ENCODE measurements around the gene ZMYND11. TPM values are rescaled to one million over a fixed set of nuclear protein-coding genes. Genes with fewer than 3 reads are reported as not detected.

The ZMYND11 gene
- total and polyA plus RNA-seq, 2 of the 13 experiments (the other 11 are each of a cell fraction or from before 2014, with no cell fraction given): 17.5 to 38.7 TPM

DNA sequence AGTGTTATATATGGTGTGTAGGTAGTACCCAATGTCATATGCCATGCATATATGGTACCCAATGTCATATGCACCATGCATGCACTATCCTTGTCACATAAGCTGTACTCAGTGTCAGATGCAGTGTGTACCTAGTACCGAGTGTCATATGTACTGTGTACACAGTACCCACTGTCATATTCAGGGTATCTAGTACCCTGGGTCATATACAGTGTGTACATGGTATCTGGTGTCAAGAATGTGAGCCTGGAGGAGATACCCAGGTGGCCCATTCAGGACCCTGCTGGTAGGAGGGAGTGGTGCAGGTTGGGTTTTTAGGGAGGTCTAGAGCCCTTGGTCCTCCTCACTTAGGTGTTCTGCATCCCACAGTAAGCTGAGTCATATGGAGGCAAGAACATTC is 1.8 kb downstream of the ZMYND11 start (continued):
- TF ChIP-seq, protein P1, sequence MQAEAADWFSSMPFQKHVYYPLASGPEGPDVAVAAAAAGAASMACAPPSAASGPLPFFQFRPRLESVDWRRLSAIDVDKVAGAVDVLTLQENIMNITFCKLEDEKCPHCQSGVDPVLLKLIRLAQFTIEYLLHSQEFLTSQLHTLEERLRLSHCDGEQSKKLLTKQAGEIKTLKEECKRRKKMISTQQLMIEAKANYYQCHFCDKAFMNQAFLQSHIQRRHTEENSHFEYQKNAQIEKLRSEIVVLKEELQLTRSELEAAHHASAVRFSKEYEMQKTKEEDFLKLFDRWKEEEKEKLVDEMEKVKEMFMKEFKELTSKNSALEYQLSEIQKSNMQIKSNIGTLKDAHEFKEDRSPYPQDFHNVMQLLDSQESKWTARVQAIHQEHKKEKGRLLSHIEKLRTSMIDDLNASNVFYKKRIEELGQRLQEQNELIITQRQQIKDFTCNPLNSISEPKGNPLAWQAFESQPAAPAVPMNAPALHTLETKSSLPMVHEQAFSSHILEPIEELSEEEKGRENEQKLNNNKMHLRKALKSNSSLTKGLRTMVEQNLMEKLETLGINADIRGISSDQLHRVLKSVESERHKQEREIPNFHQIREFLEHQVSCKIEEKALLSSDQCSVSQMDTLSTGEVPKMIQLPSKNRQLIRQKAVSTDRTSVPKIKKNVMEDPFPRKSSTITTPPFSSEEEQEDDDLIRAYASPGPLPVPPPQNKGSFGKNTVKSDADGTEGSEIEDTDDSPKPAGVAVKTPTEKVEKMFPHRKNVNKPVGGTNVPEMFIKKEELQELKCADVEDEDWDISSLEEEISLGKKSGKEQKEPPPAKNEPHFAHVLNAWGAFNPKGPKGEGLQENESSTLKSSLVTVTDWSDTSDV (CRISPR knock-in tag; IDR thresholded peaks at IDR 0.05): no peak
- no peak for TF ChIP-seq ZNF782 (CRISPR knock-in tag; IDR thresholded peaks at IDR 0.05; ENCODE audit: borderline replicate concordance)
- TF ChIP-seq PCBP1 (IDR thresholded peaks at IDR 0.05; ENCODE audit: borderline replicate concordance, low read depth, low read length): no peak
- TF ChIP-seq ZNF460 (CRISPR knock-in tag; IDR thresholded peaks at IDR 0.05; ENCODE audit: borderline replicate concordance): no peak
- TF ChIP-seq TEAD3 (CRISPR knock-in tag; optimal IDR thresholded peaks at IDR 0.05; ENCODE audit: borderline replicate concordance): peak; percentile 9
- no peak for TF ChIP-seq ZNF235 (CRISPR knock-in tag; IDR thresholded peaks at IDR 0.05; ENCODE audit: borderline replicate concordance)
- TF ChIP-seq, protein P2, sequence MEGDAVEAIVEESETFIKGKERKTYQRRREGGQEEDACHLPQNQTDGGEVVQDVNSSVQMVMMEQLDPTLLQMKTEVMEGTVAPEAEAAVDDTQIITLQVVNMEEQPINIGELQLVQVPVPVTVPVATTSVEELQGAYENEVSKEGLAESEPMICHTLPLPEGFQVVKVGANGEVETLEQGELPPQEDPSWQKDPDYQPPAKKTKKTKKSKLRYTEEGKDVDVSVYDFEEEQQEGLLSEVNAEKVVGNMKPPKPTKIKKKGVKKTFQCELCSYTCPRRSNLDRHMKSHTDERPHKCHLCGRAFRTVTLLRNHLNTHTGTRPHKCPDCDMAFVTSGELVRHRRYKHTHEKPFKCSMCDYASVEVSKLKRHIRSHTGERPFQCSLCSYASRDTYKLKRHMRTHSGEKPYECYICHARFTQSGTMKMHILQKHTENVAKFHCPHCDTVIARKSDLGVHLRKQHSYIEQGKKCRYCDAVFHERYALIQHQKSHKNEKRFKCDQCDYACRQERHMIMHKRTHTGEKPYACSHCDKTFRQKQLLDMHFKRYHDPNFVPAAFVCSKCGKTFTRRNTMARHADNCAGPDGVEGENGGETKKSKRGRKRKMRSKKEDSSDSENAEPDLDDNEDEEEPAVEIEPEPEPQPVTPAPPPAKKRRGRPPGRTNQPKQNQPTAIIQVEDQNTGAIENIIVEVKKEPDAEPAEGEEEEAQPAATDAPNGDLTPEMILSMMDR (CRISPR knock-in tag; IDR thresholded peaks at IDR 0.05): peak; percentile 18; the same call in 1 of the 2 replicates
- no peak for TF ChIP-seq GATAD1 (CRISPR knock-in tag; IDR thresholded peaks at IDR 0.05)
- no peak for TF ChIP-seq ZNF33B (CRISPR knock-in tag; IDR thresholded peaks at IDR 0.05)
- TF ChIP-seq DR1 (CRISPR knock-in tag; IDR thresholded peaks at IDR 0.05): no peak
- TF ChIP-seq FOXA1 (IDR thresholded peaks at IDR 0.05): no peak
- TF ChIP-seq FOXA1 (CRISPR knock-in tag; IDR thresholded peaks at IDR 0.05): peak; percentile 37; the same call in 1 of the 2 replicates
- TF ChIP-seq, protein P3, sequence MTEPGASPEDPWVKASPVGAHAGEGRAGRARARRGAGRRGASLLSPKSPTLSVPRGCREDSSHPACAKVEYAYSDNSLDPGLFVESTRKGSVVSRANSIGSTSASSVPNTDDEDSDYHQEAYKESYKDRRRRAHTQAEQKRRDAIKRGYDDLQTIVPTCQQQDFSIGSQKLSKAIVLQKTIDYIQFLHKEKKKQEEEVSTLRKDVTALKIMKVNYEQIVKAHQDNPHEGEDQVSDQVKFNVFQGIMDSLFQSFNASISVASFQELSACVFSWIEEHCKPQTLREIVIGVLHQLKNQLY (CRISPR knock-in tag; IDR thresholded peaks at IDR 0.05): no peak
- TF ChIP-seq ZFP41 (CRISPR knock-in tag; IDR thresholded peaks at IDR 0.05; ENCODE audit: borderline replicate concordance): no peak
- TF ChIP-seq, protein P4, sequence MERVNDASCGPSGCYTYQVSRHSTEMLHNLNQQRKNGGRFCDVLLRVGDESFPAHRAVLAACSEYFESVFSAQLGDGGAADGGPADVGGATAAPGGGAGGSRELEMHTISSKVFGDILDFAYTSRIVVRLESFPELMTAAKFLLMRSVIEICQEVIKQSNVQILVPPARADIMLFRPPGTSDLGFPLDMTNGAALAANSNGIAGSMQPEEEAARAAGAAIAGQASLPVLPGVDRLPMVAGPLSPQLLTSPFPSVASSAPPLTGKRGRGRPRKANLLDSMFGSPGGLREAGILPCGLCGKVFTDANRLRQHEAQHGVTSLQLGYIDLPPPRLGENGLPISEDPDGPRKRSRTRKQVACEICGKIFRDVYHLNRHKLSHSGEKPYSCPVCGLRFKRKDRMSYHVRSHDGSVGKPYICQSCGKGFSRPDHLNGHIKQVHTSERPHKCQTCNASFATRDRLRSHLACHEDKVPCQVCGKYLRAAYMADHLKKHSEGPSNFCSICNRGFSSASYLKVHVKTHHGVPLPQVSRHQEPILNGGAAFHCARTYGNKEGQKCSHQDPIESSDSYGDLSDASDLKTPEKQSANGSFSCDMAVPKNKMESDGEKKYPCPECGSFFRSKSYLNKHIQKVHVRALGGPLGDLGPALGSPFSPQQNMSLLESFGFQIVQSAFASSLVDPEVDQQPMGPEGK (CRISPR knock-in tag; IDR thresholded peaks at IDR 0.05): no peak
- TF ChIP-seq ZNF737 (CRISPR knock-in tag; IDR thresholded peaks at IDR 0.05; ENCODE audit: borderline replicate concordance): no peak
- TF ChIP-seq FIP1L1 (IDR thresholded peaks at IDR 0.05; ENCODE audit: borderline replicate concordance, insufficient read depth, low read depth, low read length): no peak
- no peak for TF ChIP-seq BHLHE40 (IDR thresholded peaks at IDR 0.05; ENCODE audit: low read length)
- TF ChIP-seq, protein P5, sequence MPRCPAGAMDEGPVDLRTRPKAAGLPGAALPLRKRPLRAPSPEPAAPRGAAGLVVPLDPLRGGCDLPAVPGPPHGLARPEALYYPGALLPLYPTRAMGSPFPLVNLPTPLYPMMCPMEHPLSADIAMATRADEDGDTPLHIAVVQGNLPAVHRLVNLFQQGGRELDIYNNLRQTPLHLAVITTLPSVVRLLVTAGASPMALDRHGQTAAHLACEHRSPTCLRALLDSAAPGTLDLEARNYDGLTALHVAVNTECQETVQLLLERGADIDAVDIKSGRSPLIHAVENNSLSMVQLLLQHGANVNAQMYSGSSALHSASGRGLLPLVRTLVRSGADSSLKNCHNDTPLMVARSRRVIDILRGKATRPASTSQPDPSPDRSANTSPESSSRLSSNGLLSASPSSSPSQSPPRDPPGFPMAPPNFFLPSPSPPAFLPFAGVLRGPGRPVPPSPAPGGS (CRISPR knock-in tag; IDR thresholded peaks at IDR 0.05): no peak
- TF ChIP-seq, protein P6, sequence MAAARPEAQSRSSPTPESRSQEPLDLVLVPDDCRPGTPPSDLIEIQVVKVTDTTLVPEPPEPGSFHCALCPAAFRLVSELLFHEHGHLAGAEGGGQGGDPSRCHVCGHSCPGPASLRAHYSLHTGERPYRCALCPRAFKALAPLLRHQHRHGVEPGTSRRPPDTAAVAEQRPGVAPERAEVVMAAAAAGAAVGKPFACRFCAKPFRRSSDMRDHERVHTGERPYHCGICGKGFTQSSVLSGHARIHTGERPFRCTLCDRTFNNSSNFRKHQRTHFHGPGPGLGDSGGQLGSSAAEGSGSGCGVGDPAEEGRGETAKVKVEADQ (CRISPR knock-in tag; IDR thresholded peaks at IDR 0.05; ENCODE audit: borderline replicate concordance): no peak
- TF ChIP-seq SMAD9 (CRISPR knock-in tag; IDR thresholded peaks at IDR 0.05): no peak
- no peak for TF ChIP-seq U2AF2 (IDR thresholded peaks at IDR 0.05; ENCODE audit: low read depth, low read length)

All from HepG2 (cell line).